ENCODE data around the gene SLC19A1.

GRCh38 chr21:45528981-45529784, 13.1 kb downstream of the SLC19A1 start:
- no peak for TF ChIP-seq POLR2A (IDR thresholded peaks at IDR 0.05; ENCODE audit: low read depth, low read length)
- TF ChIP-seq POLR2AphosphoS5 (IDR thresholded peaks at IDR 0.05; ENCODE audit: low read depth, low read length) = no peak
